GM21737 (cell line): ENCODE results near the gene CCDC51.
"Not testable (repeated sequence)": the region's sequence is repeated elsewhere in the genome, so short reads cannot be mapped to it uniquely, and the experiment has no call there.

Experiments
- ATAC-seq: cut with Tn5 transposase; IDR thresholded peaks from one replicate; pipeline ENCODE4 v1.9.1; 2021; ENCODE audit warnings: mild to moderate bottlenecking, moderate library complexity; ENCODE audit not compliant: unreplicated experiment

Gene CCDC51

GRCh38 chr3:48466386-48467109, 26.6 kb upstream of the CCDC51 start:
- peak; percentile 24 for ATAC-seq

- peak; percentile 65 for ATAC-seq
Measured at GRCh38 chr3:48465531-48466378, 25.8 kb upstream of the CCDC51 start.

GRCh38 chr3:48465237-48465530, 25.3 kb upstream of the CCDC51 start:
- ATAC-seq: no peak

DNA sequence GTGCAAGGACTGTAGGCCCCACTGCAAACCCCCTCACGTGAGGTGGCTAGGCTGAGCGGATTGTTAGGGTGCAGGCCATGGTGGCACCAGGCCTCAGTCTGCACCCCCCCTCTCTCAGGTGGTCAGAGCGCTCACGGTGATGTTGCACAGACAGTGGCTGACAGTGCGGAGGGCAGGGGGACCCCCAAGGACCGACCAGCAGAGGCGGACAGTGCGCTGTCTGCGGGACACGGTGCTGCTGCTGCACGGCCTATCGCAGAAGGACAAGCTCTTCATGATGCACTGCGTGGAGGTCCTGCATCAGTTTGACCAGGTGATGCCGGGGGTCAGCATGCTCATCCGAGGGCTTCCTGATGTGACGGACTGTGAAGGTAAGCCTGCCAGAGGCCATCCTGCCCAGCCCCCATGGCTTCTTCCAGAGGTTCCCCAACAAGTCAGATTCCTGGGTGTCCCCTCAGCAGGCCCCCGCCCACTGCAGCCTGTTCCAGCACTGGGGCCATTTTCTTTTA, 24.8 kb upstream of the CCDC51 start:
- no peak for ATAC-seq

DNA sequence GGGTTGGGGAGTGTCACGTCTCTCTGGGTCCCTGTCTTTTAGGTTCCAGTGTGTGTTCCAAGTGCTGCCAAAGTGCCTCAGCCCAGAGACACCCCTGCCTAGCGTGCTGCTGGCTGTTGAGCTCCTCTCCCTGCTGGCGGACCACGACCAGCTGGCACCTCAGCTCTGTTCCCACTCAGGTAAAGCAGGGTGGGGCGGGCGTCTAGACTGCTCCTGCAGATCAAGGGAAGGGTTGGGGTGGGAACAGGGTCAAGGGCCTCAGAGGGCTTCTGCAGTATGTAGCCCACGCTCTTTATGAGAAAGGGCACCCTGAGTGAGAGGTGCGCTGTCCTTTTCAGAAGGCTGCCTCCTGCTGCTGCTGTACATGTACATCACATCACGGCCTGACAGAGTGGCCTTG, 23.8 kb upstream of the CCDC51 start:
- no peak for ATAC-seq

GRCh38 chr3:48461767-48462166, 21.8 kb upstream of the CCDC51 start:
- ATAC-seq: not testable (repeated sequence)

DNA sequence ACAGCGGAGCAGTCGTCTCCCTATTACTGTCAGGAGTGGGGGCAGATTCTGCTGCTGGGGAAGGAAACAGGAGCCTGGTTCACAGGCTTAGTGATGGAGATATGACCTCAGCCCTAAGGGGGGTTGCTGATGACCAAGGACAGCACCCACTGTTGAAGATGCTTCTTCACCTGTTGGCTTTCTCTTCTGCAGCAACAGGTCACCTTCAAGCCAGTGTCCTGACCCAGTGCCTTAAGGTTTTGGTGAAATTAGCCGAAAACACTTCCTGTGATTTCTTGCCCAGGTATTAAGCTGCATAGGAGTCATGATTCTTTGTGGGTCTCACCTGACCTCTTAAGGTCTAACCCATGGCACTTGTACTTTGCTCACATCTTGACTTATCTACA, 20.6 kb upstream of the CCDC51 start:
- ATAC-seq: no peak

DNA sequence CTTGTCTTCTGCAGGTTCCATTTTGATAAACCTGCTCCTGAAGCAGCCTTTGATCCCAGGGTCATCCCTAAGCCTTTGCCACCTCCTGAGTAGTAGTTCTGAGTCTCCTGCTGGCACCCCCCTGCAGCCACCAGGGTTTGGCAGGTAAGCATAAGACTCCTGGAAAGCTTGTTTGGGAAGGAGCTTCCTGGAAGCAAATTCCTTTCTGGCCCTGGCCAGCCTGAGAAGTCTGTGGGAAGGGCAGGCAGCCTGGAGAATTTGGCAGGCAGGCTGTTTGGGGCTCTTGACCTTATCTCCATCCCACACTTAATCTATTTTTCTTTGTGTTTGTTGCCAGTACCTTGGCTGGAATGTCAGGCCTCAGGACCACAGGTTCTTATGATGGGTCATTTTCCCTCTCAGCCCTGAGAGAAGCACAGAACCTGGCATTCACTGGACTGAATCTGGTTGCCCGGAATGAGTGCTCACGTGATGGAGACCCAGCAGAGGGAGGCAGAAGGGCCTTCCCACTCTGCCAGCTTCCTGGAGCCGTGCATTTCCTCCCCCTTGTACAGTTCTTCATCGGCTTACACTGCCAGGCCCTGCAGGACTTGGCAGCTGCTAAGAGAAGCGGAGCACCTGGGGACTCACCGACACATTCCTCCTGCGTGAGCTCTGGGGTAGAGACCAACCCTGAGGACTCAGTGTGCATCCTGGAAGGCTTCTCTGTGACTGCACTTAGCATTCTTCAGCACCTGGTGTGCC, 20.0 kb upstream of the CCDC51 start:
- ATAC-seq: no peak

DNA sequence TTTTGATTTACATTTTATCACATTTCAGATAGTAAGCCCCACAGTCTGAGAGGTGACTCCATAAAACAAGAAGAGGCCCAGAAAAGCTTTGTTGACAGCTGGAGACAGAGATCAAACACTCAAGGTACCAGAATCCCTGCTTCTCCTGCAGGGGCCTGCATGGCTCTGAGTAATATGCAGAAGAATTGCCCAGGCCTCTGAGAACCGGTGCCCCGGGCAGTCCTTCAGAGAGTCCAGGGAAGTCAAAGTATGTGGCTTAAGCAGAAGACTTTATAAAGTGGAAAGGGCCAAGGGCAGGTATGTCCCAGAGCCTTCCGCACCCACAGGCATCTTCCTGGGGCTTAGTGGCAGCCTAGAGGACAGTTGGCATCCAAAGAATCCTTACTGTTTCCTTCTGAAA, 19.4 kb upstream of the CCDC51 start:
- no peak for ATAC-seq

DNA sequence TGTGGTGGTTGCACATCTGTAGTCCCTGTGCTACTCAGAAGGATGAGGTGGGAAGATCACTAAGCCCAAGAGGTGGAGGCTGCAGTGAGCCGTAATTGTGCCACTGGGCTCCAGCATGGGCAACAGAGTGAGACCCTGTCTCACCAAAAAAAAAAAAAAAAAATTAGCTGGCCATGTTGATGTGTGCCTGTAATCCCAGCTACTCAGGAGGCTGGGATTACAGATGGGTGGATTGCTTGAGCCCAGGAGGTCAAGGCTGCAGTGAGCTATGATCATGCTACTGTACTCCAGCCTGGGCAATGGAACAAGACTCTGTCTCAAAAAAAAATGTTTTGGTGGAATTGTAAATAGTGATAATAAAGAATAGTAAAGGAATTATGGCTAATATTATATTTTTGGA, 16.5 kb upstream of the CCDC51 start:
- ATAC-seq: no peak

GRCh38 chr3:48451270-48451669, 11.4 kb upstream of the CCDC51 start:
- ATAC-seq: no peak

DNA sequence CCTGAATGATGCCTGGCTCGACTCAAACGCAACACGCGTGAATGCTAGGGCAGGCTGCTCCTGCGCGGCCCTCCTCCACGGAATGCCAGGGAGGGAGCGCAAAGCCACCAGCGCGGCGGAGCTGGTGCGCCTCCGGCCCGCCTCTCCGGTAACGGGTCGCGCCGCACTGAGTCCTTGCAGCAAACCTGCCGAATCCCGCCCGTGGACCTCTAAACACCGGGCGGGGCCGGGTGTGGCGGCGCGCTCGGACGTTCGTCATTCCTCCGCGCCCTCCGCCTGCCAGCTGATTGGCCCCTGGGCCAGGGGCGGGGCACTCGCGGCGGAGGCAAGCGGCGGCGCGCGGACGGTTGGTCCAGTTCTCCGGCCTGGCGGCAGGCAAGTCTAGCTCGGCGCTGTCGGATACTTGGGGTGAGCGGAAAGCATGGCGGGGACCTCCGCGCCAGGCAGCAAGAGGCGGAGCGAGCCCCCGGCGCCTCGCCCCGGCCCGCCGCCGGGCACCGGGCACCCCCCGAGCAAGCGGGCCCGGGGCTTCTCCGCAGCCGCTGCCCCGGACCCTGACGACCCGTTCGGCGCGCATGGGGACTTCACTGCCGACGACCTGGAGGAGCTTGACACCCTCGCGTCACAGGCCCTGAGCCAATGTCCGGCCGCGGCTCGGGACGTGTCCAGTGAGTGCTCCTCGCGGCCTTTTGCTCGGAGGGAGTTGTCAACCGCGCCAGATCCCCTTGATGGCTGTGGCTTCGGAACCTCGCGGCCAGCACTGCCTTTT, 6.7 kb upstream of the CCDC51 start, which contains the start of gene ATRIP:
TSS of gene ATRIP (plus strand) at position 313 of the 769 bp plus-strand sequence. CDS start at position 422, 109 bp downstream.
- ATAC-seq: peak; percentile 79

DNA sequence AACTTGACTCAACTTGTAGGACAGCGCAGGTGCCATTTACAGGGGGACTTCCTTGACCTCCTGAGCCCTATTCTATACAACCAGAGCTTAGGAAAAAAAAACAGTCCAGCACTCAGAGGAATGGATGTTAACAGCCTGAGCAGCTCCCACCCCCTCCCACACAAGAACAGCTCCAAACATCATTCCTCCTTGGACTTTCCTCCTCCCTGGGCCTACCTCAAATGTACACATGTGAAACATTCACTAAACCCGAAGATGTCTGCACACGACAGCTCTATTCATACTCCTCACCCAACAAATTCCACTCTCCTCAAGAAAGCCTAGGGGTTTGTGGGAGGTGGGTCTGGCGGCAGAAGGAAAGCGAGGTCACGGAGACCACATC, 6.1 kb upstream of the CCDC51 start:
- no peak for ATAC-seq

DNA sequence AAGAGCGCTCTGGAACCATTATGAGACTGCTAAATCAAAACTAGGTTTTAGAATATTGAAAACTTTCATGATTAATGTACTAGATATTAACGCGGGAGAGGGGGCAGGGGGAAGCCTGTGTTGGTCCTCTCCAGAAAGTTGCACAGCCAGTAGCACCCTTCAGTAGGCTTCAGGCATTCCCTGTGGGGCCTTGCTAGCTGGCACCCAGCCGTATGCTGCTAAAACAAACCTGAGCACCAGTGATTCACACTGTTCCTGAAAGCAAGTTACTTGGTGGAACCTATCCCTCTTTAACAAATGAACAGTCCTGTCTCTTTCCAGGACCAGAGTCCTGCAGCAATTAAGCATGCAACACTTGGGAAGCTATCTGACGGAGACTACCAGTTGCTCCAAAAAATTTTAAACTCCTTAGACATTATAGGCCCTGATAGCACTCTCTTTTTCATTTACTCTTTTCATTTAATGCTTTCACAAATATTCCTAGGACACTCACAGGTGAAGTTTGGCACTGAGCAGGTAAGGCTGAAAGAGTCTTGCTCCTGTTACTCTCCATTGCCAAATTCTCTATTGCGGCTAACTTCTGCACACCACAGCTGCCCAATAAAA, 5.5 kb upstream of the CCDC51 start:
- no peak for ATAC-seq

- ATAC-seq: no peak
Measured at GRCh38 chr3:48441940-48442339, 2.0 kb upstream of the CCDC51 start.

DNA sequence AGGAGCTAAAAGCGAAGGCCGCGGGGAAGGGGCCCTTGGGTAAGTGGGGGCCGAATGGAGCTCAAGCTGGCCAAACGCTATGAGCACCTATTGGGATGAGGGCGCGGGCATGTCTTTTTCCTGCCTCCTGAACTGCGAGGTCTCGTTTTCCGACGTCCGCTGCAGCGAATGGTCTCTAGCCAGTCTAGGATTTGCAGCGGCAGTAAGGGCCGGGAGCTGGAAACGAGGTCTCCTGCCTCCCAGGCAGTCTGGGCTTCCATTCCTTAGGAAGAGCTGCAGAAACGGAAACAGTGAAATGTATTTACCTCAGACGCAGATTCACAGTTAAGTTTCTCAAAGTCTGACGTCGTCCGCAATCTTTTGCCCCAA, 655 bp upstream of the CCDC51 start:
- ATAC-seq: no peak

- no peak for ATAC-seq
Measured at GRCh38 chr3:48437812-48438211, 2.1 kb downstream of the CCDC51 start.

- ATAC-seq: no peak
Measured at GRCh38 chr3:48436855-48437254, 3.1 kb downstream of the CCDC51 start.

- no peak for ATAC-seq
Measured at GRCh38 chr3:48436477-48436787, 3.5 kb downstream of the CCDC51 start.

- no peak for ATAC-seq
Measured at GRCh38 chr3:48435774-48436476, 4.0 kb downstream of the CCDC51 start.
